ENCODE data around the gene PHC2.

PHC2 gene

GRCh38 chr1:33436557-33437285 is 5.8 kb upstream of the PHC2 start:
- Histone ChIP-seq H3K36me3 (ENCODE audit: control insufficient read depth, insufficient read depth, low read length) (no peaks in the 10 kb centered on the region), H3K4me3 (ENCODE audit: insufficient read depth, low read depth, low read length, poor library complexity, severe bottlenecking) (no peak overlapping the region), H3K9me3 (ENCODE audit: control insufficient read depth, low read length) (no peaks in the 10 kb centered on the region), H3K27me3 (replicated peaks; ENCODE audit: control insufficient read depth, insufficient read depth, low read length, poor library complexity, severe bottlenecking) (no peaks in the 10 kb centered on the region), H3K27ac (ENCODE audit: insufficient read depth, low read length, poor library complexity, severe bottlenecking) (no peak overlapping the region), H3K4me1 (ENCODE audit: control insufficient read depth, insufficient read depth, low read length, poor library complexity, severe bottlenecking) (no peaks in the 10 kb centered on the region)
- DNase-seq = no peak

- peaks cover 4% of the 10 kb centered on the region for H3K4me1 ChIP-seq (ENCODE audit: control insufficient read depth, insufficient read depth, low read length, poor library complexity, severe bottlenecking)
- no peaks in the 10 kb centered on the region for H3K9me3 ChIP-seq (ENCODE audit: control insufficient read depth, low read length)
- no peak overlapping the region for H3K27ac ChIP-seq (ENCODE audit: insufficient read depth, low read length, poor library complexity, severe bottlenecking)
- H3K27me3 ChIP-seq (replicated peaks; ENCODE audit: control insufficient read depth, insufficient read depth, low read length, poor library complexity, severe bottlenecking) = no peaks in the 10 kb centered on the region
- no peak overlapping the region for H3K4me3 ChIP-seq (ENCODE audit: insufficient read depth, low read depth, low read length, poor library complexity, severe bottlenecking)
- no peak for DNase-seq
- no peaks in the 10 kb centered on the region for H3K36me3 ChIP-seq (ENCODE audit: control insufficient read depth, insufficient read depth, low read length)
These were observed 4.4 kb upstream of the PHC2 start for GRCh38 chr1:33435096-33435820.

GRCh38 chr1:33434363-33434750 is 3.5 kb upstream of the PHC2 start:
- H3K27ac ChIP-seq (ENCODE audit: insufficient read depth, low read length, poor library complexity, severe bottlenecking) = no peak overlapping the region
- no peaks in the 10 kb centered on the region for H3K27me3 ChIP-seq (replicated peaks; ENCODE audit: control insufficient read depth, insufficient read depth, low read length, poor library complexity, severe bottlenecking)
- peaks cover 7% of the 10 kb centered on the region for H3K4me1 ChIP-seq (ENCODE audit: control insufficient read depth, insufficient read depth, low read length, poor library complexity, severe bottlenecking)
- no peaks in the 10 kb centered on the region for H3K9me3 ChIP-seq (ENCODE audit: control insufficient read depth, low read length)
- H3K36me3 ChIP-seq (ENCODE audit: control insufficient read depth, insufficient read depth, low read length) = no peaks in the 10 kb centered on the region
- DNase-seq = no peak
- no peak overlapping the region for H3K4me3 ChIP-seq (ENCODE audit: insufficient read depth, low read depth, low read length, poor library complexity, severe bottlenecking)

GRCh38 chr1:33433509-33434362 is 2.8 kb upstream of the PHC2 start:
- H3K36me3 ChIP-seq (ENCODE audit: control insufficient read depth, insufficient read depth, low read length) = no peaks in the 10 kb centered on the region
- H3K4me1 ChIP-seq (ENCODE audit: control insufficient read depth, insufficient read depth, low read length, poor library complexity, severe bottlenecking) = peaks cover 7% of the 10 kb centered on the region
- no peak overlapping the region for H3K27ac ChIP-seq (ENCODE audit: insufficient read depth, low read length, poor library complexity, severe bottlenecking)
- H3K27me3 ChIP-seq (replicated peaks; ENCODE audit: control insufficient read depth, insufficient read depth, low read length, poor library complexity, severe bottlenecking) = no peaks in the 10 kb centered on the region
- H3K9me3 ChIP-seq (ENCODE audit: control insufficient read depth, low read length) = no peaks in the 10 kb centered on the region
- no peak overlapping the region for H3K4me3 ChIP-seq (ENCODE audit: insufficient read depth, low read depth, low read length, poor library complexity, severe bottlenecking)
- no peak for DNase-seq

- H3K36me3 ChIP-seq (ENCODE audit: control insufficient read depth, insufficient read depth, low read length) = no peaks in the 10 kb centered on the region
These were observed 821 bp downstream of the PHC2 start for GRCh38 chr1:33429856-33430691.

GRCh38 chr1:33429332-33429731 is 1.6 kb downstream of the PHC2 start:
- H3K9me3 ChIP-seq (ENCODE audit: control insufficient read depth, low read length) = no peaks in the 10 kb centered on the region
- DNase-seq = no peak
- H3K27ac ChIP-seq (ENCODE audit: insufficient read depth, low read length, poor library complexity, severe bottlenecking) = no peak overlapping the region
- H3K4me1 ChIP-seq (ENCODE audit: control insufficient read depth, insufficient read depth, low read length, poor library complexity, severe bottlenecking) = peaks cover 7% of the 10 kb centered on the region
- no peak overlapping the region for H3K4me3 ChIP-seq (ENCODE audit: insufficient read depth, low read depth, low read length, poor library complexity, severe bottlenecking)
- no peaks in the 10 kb centered on the region for H3K36me3 ChIP-seq (ENCODE audit: control insufficient read depth, insufficient read depth, low read length)
- H3K27me3 ChIP-seq (replicated peaks; ENCODE audit: control insufficient read depth, insufficient read depth, low read length, poor library complexity, severe bottlenecking) = no peaks in the 10 kb centered on the region

More at GRCh38 chr1:33429856-33430691, 821 bp downstream of the PHC2 start:
- no peaks in the 10 kb centered on the region for H3K27me3 ChIP-seq (replicated peaks; ENCODE audit: control insufficient read depth, insufficient read depth, low read length, poor library complexity, severe bottlenecking)
- DNase-seq = peak in 1 of 3 donors; percentile 5
- peak overlapping the region; percentile 40 for H3K27ac ChIP-seq (ENCODE audit: insufficient read depth, low read length, poor library complexity, severe bottlenecking)
- no peaks in the 10 kb centered on the region for H3K9me3 ChIP-seq (ENCODE audit: control insufficient read depth, low read length)
- H3K4me1 ChIP-seq (ENCODE audit: control insufficient read depth, insufficient read depth, low read length, poor library complexity, severe bottlenecking) = peaks cover 7% of the 10 kb centered on the region
- peak overlapping the region; percentile 55 for H3K4me3 ChIP-seq (ENCODE audit: insufficient read depth, low read depth, low read length, poor library complexity, severe bottlenecking)

GRCh38 chr1:33428661-33429060 is 2.2 kb downstream of the PHC2 start:
- Histone ChIP-seq H3K4me3 (ENCODE audit: insufficient read depth, low read depth, low read length, poor library complexity, severe bottlenecking) (no peak overlapping the region), H3K4me1 (ENCODE audit: control insufficient read depth, insufficient read depth, low read length, poor library complexity, severe bottlenecking) (peaks cover 7% of the 10 kb centered on the region)

GRCh38 chr1:33426916-33427315 is 4.0 kb downstream of the PHC2 start:
- no peaks in the 10 kb centered on the region for H3K36me3 ChIP-seq (ENCODE audit: control insufficient read depth, insufficient read depth, low read length)
- H3K9me3 ChIP-seq (ENCODE audit: control insufficient read depth, low read length) = no peaks in the 10 kb centered on the region

More at GRCh38 chr1:33428661-33429060, 2.2 kb downstream of the PHC2 start:
- no peaks in the 10 kb centered on the region for H3K9me3 ChIP-seq (ENCODE audit: control insufficient read depth, low read length)
- H3K27me3 ChIP-seq (replicated peaks; ENCODE audit: control insufficient read depth, insufficient read depth, low read length, poor library complexity, severe bottlenecking) = no peaks in the 10 kb centered on the region
- no peaks in the 10 kb centered on the region for H3K36me3 ChIP-seq (ENCODE audit: control insufficient read depth, insufficient read depth, low read length)
- H3K27ac ChIP-seq (ENCODE audit: insufficient read depth, low read length, poor library complexity, severe bottlenecking) = no peak overlapping the region
- no peak for DNase-seq

GRCh38 chr1:33425900-33426299 is 5.0 kb downstream of the PHC2 start:
- Histone ChIP-seq H3K27me3 (replicated peaks; ENCODE audit: control insufficient read depth, insufficient read depth, low read length, poor library complexity, severe bottlenecking) (peaks cover 4% of the 10 kb centered on the region), H3K4me3 (ENCODE audit: insufficient read depth, low read depth, low read length, poor library complexity, severe bottlenecking) (no peak overlapping the region), H3K36me3 (ENCODE audit: control insufficient read depth, insufficient read depth, low read length) (no peaks in the 10 kb centered on the region), H3K9me3 (ENCODE audit: control insufficient read depth, low read length) (no peaks in the 10 kb centered on the region), H3K27ac (ENCODE audit: insufficient read depth, low read length, poor library complexity, severe bottlenecking) (no peak overlapping the region), H3K4me1 (ENCODE audit: control insufficient read depth, insufficient read depth, low read length, poor library complexity, severe bottlenecking) (peaks cover 4% of the 10 kb centered on the region)
- DNase-seq = no peak

More at GRCh38 chr1:33426916-33427315, 4.0 kb downstream of the PHC2 start:
- DNase-seq = no peak
- H3K27me3 ChIP-seq (replicated peaks; ENCODE audit: control insufficient read depth, insufficient read depth, low read length, poor library complexity, severe bottlenecking) = peaks cover 4% of the 10 kb centered on the region
- H3K4me1 ChIP-seq (ENCODE audit: control insufficient read depth, insufficient read depth, low read length, poor library complexity, severe bottlenecking) = peaks cover 7% of the 10 kb centered on the region
- no peak overlapping the region for H3K4me3 ChIP-seq (ENCODE audit: insufficient read depth, low read depth, low read length, poor library complexity, severe bottlenecking)
- no peak overlapping the region for H3K27ac ChIP-seq (ENCODE audit: insufficient read depth, low read length, poor library complexity, severe bottlenecking)

All from effector memory CD4-positive, alpha-beta T cell (primary cell).